ENCODE results near the gene OXGR1.

- no peak for TF ChIP-seq CTCF (IDR thresholded peaks at IDR 0.05 in 2 of 3, conservative IDR thresholded peaks at IDR 0.05 in 1 of 3; ENCODE audit: control insufficient read depth in 2 of 3, extremely low read depth in 1 of 3, insufficient read depth in 1 of 3, low read depth in 3 of 3, low read length in 3 of 3)
- no peak for TF ChIP-seq JUNB (IDR thresholded peaks at IDR 0.05)
- no peak for TF ChIP-seq MAX (IDR thresholded peaks at IDR 0.05; ENCODE audit: low read depth, low read length)
- TF ChIP-seq RAD21 (IDR thresholded peaks at IDR 0.05; ENCODE audit: insufficient read depth, low read depth, low read length): no peak
These were observed 10.6 kb upstream of the OXGR1 start for GRCh38 chr13:97004886-97005285.
